CD4-positive, alpha-beta T cell treated with Interleukin-4 for 1 hour (primary cell): ENCODE data around the gene SLC25A26.

Source experiments
- DNase-seq, 2 donors: peaks; one replicate each; pipeline ENCODE4 v3.0.0-alpha.2; 2020 to 2022

Gene SLC25A26

GRCh38 chr3:66336333-66336766 lies 115.5 kb downstream of the SLC25A26 start:
- no peak for DNase-seq

GRCh38 chr3:66338927-66339326 lies 118.1 kb downstream of the SLC25A26 start:
- DNase-seq: no peak

GRCh38 chr3:66342717-66343356 lies 122.0 kb downstream of the SLC25A26 start:
- no peak for DNase-seq

- no peak for DNase-seq
Observed at GRCh38 chr3:66344391-66344811, 123.6 kb downstream of the SLC25A26 start.

- no peak for DNase-seq
Observed at GRCh38 chr3:66344848-66345578, 124.2 kb downstream of the SLC25A26 start.

DNA sequence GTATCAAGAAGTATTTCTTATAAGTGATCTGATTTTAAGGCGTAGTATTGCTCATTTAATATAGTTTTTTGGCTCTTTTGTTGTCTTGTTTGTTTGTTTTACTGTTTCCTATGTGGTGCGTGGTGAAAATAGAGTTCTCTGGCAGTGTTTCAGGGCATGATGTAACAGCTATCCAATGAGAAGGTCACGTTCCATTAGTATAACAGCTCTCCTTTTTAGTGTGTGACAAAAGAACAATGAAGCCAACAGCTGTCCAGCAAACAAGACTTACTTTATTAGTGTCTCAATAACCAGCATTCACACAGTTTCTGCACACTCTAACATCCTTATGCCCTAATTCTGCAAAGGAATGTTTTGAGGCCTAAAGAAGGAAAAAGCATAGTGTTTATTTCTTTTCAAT lies 127.9 kb downstream of the SLC25A26 start:
- DNase-seq: no peak

DNA sequence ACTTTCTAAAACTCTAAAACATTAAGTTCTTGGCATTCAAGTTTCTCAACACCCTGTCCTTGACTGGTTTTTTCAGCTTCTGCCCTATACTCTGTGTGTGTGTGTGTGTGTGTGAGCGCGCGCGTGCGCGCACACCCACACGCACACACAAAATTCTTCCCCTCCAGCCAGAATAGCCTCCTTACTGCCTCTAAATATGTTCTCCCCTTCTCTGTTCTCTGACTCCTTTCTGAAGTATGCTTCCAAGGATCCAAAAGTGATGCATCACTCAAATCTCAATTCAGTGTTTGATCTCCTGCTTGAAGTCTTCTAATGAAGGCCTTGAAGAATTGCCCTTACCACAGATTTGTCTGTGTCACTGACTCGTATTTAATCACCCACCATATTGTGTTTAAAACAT lies 129.8 kb downstream of the SLC25A26 start:
- no peak for DNase-seq

GRCh38 chr3:66353039-66353438 lies 132.2 kb downstream of the SLC25A26 start:
- DNase-seq: no peak

DNA sequence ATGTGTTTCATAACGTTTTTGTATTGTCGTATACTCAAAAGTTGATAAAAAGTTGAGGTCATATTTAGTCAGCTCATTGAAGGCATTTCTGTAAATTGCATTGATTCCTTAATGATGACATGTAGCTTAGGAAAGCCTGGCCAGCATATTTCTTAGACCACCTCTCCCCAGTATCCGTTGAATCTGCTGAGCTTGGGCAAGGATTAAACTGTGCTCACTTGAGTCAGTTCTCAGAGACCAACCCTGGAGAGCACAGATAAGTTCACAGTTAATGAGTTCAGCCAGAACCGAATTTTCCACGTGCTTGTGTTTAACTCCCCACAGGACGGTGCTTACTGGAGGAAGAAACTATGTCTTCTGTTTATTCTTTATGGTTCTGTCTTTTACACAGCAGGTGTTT lies 132.7 kb downstream of the SLC25A26 start:
- no peak for DNase-seq

GRCh38 chr3:66354001-66354400 lies 133.2 kb downstream of the SLC25A26 start:
- peak in 1 of 2 donors; percentile 30 for DNase-seq

DNA sequence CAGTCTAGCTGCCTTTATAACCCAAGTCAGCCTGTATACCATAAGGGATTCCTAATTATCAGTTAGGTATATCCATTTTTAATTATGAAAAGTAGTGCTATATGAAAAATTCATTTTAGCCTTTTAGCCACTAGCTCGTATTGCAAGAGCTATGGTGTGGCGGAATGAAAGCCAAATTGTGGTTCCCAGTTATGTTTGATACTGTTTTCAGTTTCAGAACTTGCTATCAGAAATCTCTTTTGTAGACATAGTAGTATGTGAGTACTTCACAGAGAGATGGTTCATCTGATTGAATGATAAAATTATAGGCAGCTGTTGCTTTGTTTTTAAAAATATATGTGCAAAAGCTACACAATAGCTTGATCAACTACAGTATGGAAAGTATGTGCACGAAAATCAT lies 134.6 kb downstream of the SLC25A26 start:
- DNase-seq: peak in 1 of 2 donors; percentile 19

DNA sequence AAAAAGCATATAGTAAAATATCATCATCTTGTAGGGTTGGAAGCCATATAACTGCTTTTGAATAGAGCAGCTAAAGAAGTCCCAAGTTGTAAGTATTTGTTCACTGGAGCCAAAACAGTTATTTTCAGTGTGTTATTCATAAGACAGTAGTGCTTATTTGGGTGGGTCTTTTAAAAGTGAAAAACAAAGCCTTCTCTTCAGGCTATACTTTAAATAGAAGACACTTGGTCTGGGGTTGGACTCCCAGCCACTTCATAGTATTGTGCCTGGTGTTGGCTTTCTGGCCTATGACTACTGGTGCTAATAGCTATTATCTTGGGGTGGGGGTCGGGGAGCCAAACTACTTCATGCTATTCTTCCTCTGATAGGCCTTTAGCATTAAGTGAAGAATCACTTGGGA lies 135.2 kb downstream of the SLC25A26 start:
- no peak for DNase-seq

DNA sequence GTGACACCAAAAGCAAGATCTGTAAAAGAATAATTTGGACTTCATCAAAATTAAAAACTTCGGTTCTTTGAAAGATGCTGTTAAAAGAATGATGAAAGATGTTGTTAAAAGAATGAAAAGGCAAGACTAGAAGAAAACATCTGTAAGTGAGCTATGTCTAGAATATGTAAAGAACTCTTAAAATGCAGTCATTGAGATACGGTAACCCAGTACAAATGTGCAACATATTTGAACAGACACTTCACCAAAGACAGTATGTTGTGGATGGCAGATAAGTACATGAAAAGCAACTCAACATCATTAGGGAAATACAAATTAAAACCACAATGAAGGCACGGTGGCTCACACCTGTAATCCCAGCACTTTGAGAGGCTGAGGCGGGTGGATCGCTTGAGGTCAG lies 140.6 kb downstream of the SLC25A26 start:
- no peak for DNase-seq

DNA sequence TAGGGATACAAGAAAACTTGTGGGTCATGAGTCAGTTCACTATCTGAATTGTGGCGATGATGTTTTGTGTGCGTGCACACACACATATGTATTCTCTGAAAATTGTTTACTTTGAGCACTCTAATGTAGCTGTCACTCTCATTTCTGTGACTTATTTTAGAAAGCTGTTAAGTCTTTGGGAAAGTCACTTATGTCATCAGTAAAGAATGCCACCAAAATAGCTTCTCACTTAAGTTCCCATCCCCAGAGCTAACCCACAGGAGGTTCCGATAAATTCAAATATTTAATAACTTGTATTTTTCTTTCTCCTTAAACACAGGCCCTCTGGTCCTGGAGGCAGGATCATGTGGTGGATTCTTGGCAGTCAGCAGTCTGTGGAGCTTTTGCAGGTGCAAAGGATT lies 141.7 kb downstream of the SLC25A26 start:
- no peak for DNase-seq

DNA sequence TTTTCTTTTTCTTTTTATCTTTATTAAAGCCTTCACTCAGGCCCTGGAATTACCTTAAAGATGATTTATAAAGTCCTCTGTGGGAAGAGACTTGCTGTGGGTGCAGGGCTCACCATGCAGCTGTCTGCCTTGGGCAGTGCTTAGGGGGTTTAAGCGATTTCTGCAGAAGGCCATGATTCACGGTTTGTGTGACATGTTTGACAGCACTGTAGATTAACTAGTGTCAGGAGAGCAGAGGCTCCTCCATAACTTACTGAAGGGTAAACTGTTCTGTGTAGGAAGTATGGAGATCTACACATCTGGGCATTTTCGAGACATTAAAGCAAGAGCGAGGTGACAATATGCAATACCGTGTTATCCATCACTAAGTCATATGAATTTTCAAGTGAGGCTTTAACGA lies 142.3 kb downstream of the SLC25A26 start:
- no peak for DNase-seq

GRCh38 chr3:66365080-66365479 lies 144.3 kb downstream of the SLC25A26 start:
- no peak for DNase-seq

GRCh38 chr3:66366747-66367146 lies 145.9 kb downstream of the SLC25A26 start:
- DNase-seq: no peak

DNA sequence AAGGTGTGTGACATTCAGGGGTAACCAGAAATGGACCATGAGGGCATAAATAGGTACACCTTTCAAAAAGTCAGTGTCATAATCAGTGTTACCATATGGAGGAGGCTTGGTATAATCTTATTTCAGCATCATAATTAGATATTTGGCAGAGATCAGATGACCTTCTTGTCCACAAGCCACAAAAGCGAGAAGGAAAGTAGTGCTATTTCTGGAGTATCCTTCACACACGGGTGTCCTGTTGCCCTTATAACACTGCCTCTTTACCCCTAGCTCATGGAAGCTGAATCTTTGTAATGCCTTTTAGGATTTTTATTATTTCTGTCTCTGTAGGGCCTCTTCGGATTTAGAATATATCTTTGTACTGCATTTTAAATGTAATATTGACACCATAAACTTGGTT lies 147.2 kb downstream of the SLC25A26 start:
- DNase-seq: no peak

- no peak for DNase-seq
Observed at GRCh38 chr3:66370179-66370578, 149.4 kb downstream of the SLC25A26 start.

DNA sequence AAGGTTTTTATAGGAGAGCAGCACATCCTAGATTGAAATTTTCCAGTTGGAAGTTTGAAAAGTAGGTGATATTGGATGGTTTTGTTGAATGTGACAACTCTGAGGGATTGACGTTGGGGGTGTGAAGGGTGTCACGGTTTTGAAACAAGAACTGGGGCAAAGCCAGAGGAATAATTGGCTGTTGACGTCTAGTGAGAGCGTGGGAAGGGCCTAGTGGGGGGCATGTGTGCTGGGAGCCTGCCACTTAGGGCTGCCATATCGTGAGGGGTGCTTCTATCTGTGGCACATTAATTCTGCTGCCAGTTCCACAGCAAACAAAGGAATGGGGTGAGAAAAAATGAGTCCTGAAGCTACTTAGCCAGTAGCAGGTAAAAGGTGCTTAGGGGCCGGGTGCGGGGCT lies 150.6 kb downstream of the SLC25A26 start:
- no peak for DNase-seq

- DNase-seq: peak; percentile 54 to 59
Observed at GRCh38 chr3:66372681-66373350, 152.0 kb downstream of the SLC25A26 start.

DNA sequence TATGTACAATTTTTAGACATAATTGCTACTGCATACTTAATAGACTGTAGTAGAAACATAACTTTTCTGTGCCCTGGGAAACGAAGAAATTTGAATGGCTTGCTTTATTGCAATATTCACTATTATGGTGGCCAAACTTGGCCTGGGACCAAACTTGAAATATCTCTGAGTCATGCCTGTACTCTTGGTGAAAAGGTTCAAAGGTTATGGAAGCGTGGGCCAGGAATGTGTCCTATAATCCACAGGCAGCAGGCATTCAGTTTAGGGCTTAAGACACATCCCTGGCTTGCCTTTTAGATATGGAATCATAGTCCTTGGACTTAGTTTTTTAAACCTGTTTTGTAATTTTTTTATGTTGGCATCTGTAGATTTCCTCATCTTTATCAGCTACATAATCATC lies 155.8 kb downstream of the SLC25A26 start:
- DNase-seq: no peak

DNA sequence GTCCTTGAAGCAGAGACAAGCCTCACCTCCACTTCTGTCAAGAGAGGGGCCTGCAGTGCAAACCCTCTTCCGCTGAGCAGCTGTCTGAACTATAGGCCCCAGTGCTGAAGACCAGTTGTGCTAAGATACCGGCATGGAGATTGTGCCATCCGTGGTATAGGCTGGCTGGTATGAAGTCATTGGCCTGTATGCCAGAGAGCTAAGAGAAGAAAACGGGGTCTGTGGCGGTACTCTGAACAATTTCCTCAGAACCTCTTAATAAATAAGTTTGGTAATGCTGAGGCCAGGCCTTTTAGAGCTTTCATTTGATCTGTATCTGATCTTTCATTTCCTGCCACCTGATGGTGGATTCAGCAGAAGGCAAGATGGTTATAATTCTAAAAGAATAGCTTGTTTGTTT lies 157.0 kb downstream of the SLC25A26 start:
- peak in 1 of 2 donors; percentile 59 for DNase-seq

DNA sequence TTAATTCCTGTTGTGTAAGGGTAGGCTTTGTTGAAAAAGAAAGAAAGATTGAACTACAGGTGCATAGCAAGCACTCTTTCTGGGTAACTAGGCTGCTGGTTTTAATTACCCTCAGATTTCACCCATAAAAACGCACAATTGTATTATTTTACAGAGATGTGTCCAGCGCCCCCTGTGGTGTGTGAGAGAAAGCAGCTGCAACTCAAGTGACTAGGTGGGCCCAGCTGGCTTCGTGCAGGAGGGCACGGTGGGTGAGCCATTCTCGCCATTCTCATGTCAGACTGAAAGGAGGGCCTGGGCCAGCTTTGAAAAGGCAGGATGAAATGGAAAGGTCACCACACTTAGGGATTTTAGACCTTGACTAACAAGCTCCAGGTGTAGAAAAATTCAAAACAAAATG lies 157.5 kb downstream of the SLC25A26 start:
- DNase-seq: peak; percentile 44 to 56
